Left ventricle myocardium inferior (tissue), 1 donor: ENCODE measurements around the gene SCRN3. TPM values are rescaled to one million over a fixed set of nuclear protein-coding genes. Genes with fewer than 3 reads are reported as not detected.
"Not testable (repeated sequence)": the region's sequence is repeated elsewhere in the genome, so short reads cannot be mapped to it uniquely, and the experiment has no call there.

ENCODE experiments used
- DNase-seq: peaks from one replicate; pipeline ENCODE4 v3.0.0-alpha.2; 2020
- H3K27ac ChIP-seq: fragments of 200-600 bp; replicated peaks from 2 replicates; pipeline ENCODE4 v1.8.0; 2021
- H3K27me3 ChIP-seq: fragments of 200-600 bp; 2 replicates; pipeline ENCODE4 v1.8.0; 2021; ENCODE audit warnings: low read depth
- H3K36me3 ChIP-seq: fragments of 200-600 bp; 2 replicates; pipeline ENCODE4 v1.8.0; 2021
- H3K4me1 ChIP-seq: fragments of 200-600 bp; 2 replicates; pipeline ENCODE4 v1.8.0; 2021
- H3K4me3 ChIP-seq: fragments of 200-600 bp; 2 replicates; pipeline ENCODE4 v1.8.0; 2021; ENCODE audit warnings: mild to moderate bottlenecking, moderate library complexity
- H3K9me3 ChIP-seq: fragments of 200-600 bp; replicated peaks from 2 replicates; pipeline ENCODE4 v1.8.0; 2021
- intact Hi-C: fragments of 100-400 bp; cut with micrococcal nuclease; formaldehyde crosslinking; loops from one replicate; pipeline ENCODE4 v1.11.0; 2022
- total RNA-seq: library from RNA; stranded (reverse); fragmentation: NEBNext Ultra II Directional; extraction: Animal tissue kit (Norgen Biotek cat#: 25700); gene quantifications from one replicate; pipeline ENCODE4 v1.2.1, GENCODE V29; 2021
- TF ChIP-seq, protein P1 (sequence below): fragments of 200-600 bp; IDR thresholded peaks from 2 replicates; pipeline ENCODE4 v1.8.0; 2021; ENCODE audit warnings: antibody characterized with exemption, mild to moderate bottlenecking, borderline replicate concordance
- donor health status: DM: no; HTN: yes; CAD: no; lungs with severe emphysema.

SCRN3 gene
- total RNA-seq, 1 donor from 2014 or later = 47.6 TPM

DNA sequence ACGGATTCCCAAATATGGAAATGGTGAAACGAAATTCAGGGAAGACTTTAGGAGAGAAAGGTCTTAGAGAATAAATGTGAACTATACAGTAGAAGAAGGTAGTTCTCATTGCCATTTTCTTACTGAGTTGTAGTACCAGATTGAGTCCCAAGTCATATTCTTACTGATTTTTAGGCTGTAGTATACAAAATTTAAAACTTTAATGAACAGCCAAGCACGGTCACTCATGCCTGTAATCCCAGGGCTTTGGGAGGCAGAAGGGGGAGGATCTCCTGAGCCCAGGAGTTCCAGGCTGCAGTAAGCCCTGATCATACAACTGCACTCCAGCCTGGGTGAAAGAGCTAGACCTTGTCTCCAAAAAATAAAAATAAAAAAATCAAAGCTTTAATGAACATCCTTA lies 2.2 kb downstream of the SCRN3 start:
- Histone ChIP-seq H3K36me3 (peaks cover 30% of the 10 kb centered on the region), H3K27ac (no peak overlapping the region), H3K27me3 (no peaks in the 10 kb centered on the region), H3K9me3 (no peaks in the 10 kb centered on the region), H3K4me1 (peaks cover 43% of the 10 kb centered on the region), H3K4me3 (no peak overlapping the region)
- DNase-seq = no peak
- TF ChIP-seq, protein P1, sequence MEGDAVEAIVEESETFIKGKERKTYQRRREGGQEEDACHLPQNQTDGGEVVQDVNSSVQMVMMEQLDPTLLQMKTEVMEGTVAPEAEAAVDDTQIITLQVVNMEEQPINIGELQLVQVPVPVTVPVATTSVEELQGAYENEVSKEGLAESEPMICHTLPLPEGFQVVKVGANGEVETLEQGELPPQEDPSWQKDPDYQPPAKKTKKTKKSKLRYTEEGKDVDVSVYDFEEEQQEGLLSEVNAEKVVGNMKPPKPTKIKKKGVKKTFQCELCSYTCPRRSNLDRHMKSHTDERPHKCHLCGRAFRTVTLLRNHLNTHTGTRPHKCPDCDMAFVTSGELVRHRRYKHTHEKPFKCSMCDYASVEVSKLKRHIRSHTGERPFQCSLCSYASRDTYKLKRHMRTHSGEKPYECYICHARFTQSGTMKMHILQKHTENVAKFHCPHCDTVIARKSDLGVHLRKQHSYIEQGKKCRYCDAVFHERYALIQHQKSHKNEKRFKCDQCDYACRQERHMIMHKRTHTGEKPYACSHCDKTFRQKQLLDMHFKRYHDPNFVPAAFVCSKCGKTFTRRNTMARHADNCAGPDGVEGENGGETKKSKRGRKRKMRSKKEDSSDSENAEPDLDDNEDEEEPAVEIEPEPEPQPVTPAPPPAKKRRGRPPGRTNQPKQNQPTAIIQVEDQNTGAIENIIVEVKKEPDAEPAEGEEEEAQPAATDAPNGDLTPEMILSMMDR = no peak
- intact Hi-C loops = no loop called here

DNA sequence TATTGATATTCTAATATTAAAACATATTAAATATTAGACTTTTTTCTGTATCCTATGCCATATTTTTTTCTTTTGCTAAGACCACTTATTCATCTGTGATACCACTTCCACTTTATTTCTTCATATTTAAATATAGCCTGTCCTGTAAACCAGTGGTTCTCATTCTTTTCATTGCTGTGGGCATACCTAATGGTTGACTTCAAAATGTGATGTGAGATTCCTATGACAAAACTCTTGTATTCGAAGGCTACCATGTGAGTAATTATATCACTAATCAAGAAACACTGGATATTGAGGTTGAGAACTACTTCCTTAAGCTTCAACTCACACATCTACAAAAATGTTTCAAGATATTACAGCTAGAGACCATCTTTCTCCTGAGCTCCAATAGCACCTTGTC lies 3.6 kb downstream of the SCRN3 start:
- intact Hi-C loops = no loop called here
- H3K36me3 ChIP-seq = peaks cover 44% of the 10 kb centered on the region

DNA sequence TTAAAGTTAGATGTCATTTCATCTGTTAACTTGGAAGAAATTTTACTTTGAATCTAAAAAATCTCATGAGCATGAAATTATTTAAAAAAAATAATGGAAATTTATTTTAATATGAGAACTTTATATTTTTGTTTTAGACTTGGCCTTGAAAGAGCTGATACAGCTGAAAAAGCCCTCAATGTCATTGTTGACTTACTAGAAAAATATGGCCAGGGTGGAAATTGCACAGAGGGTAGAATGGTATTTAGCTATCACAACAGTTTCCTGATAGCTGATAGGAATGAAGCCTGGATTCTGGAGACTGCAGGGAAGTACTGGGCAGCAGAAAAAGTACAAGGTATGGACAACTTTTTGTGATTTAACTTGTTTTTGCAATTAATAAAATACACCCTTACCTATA lies 5.3 kb downstream of the SCRN3 start:
- TF ChIP-seq, protein P1 = no peak
- no peak overlapping the region for H3K27ac ChIP-seq
- no peak overlapping the region for H3K4me3 ChIP-seq
- intact Hi-C loops = no loop called here
- no peaks in the 10 kb centered on the region for H3K9me3 ChIP-seq
- peaks cover 45% of the 10 kb centered on the region for H3K36me3 ChIP-seq
- DNase-seq = no peak
- H3K27me3 ChIP-seq = no peaks in the 10 kb centered on the region
- H3K4me1 ChIP-seq = peaks cover 12% of the 10 kb centered on the region

More for the DNA sequence above, 3.6 kb downstream of the SCRN3 start:
- H3K4me3 ChIP-seq = no peak overlapping the region
- H3K27ac ChIP-seq = no peak overlapping the region
- H3K27me3 ChIP-seq = no peaks in the 10 kb centered on the region
- peaks cover 29% of the 10 kb centered on the region for H3K4me1 ChIP-seq
- no peaks in the 10 kb centered on the region for H3K9me3 ChIP-seq
- TF ChIP-seq, protein P1 = no peak
- no peak for DNase-seq

DNA sequence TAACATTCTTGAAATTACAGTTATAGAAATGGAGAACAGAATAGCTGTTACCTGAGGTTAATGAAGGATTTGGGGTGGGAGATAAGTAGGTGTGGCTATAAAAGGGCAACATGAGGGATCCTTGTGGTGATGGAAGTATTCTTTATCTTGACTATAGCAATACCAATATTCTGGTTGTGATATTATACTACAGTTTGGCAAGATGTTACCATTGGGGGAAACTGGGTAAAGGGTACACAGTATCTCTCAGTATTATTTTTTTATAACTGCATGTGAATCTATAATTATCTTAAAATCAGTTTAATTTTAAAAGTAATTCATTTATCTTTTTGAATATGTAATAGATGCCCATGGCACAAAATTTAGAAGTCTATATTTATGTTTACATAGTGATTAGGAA lies 8.1 kb downstream of the SCRN3 start:
- Histone ChIP-seq H3K27me3 (no peaks in the 10 kb centered on the region), H3K9me3 (no peaks in the 10 kb centered on the region), H3K27ac (no peak overlapping the region), H3K4me3 (no peak overlapping the region), H3K36me3 (peaks cover 45% of the 10 kb centered on the region), H3K4me1 (no peaks in the 10 kb centered on the region)
- DNase-seq = no peak
- intact Hi-C loops = no loop called here
- TF ChIP-seq, protein P1 = no peak

DNA sequence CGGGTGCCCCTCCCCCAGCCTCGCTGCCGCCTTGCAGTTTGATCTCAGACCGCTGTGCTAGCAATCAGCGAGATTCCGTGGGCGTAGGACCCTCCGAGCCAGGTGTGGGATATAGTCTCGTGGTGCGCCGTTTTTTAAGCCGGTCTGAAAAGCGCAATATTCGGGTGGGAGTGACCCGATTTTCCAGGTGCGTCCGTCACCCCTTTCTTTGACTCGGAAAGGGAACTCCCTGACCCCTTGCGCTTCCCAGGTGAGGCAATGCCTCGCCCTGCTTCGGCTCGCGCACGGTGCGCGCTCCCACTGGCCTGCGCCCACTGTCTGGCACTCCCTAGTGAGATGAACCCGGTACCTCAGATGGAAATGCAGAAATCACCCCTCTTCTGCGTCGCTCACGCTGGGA lies 14.5 kb downstream of the SCRN3 start:
- DNase-seq, H3K27ac ChIP-seq, H3K27me3 ChIP-seq, intact Hi-C loops, H3K36me3 ChIP-seq, H3K4me1 ChIP-seq, H3K9me3 ChIP-seq: not testable (repeated sequence)
- peak overlapping the region; percentile 23 for H3K4me3 ChIP-seq

DNA sequence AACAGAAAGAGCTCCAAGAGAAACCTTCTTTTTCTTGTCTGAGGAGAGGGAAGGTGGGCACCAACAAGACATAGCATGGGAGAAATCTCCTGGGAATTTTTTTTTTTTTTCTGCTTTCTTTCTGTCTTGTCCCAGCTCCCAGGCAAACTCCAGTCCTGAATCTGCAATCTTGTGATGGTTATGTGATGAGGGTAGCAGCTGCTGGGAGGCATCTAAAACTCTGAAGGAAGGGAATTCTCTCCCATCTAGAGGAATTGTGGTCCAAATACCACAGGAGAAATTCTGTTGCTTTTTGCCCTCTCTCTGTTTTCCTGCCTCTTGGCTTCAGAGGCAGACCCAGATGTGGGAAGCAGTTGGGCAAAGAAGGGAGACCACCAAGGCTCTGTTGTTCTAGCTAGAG lies 16.7 kb downstream of the SCRN3 start:
- DNase-seq = no peak
- H3K27me3 ChIP-seq = no peaks in the 10 kb centered on the region

More for the DNA sequence above, 16.7 kb downstream of the SCRN3 start:
- Histone ChIP-seq H3K27ac (no peak overlapping the region), H3K9me3 (no peaks in the 10 kb centered on the region), H3K36me3 (peaks cover 11% of the 10 kb centered on the region), H3K4me1 (no peaks in the 10 kb centered on the region), H3K4me3 (no peak overlapping the region)
- intact Hi-C loops = no loop called here
- TF ChIP-seq, protein P1 = no peak
